ENCODE data around the gene SUPT5H. TPM values are rescaled to one million over a fixed set of nuclear protein-coding genes. Genes with fewer than 3 reads are reported as not detected.
A peak's percentile ranks its signal among the peaks of the same experiment; 100 is the strongest.

The SUPT5H gene
- total RNA-seq, 4 donors from 2014 or later, result 87.6 to 101 (median 91.5) TPM

DNA sequence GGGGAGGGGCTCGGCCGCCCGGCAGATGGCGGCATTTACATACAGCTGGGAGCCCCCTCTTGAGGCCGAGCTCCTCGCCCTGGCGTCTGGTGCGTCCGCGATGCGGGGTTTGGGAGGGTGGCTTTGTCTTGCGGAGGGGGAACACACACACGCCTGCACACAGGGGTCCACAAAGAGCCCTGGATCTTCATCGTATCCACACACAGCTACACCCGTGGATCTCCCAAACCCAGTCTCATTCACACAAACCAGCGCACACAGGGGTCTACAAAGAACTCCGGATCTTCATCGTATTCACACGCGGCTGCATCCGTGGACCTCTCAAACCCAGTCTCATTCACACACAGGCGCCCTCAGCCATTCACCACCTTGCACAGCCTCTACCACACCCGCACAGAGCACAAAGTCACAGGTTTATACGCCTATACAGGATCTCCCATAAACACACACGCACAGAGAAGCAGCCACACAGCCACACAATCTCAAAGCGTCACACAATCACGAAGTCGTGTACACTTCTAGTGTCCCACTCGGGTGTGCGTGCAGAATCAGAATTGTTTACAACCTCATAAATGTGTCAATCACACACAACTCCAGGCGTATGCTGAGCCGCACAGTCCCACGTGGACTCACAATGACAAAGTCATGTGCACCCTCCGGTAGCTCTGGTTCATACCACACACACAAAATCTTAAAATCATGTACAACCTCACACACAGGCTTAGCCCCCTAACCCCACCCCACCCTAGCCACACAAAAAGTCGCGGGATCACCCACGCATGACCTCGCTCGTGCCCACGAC is 52.8 kb downstream of the SUPT5H start:
- TF ChIP-seq EP300 (IDR thresholded peaks at IDR 0.05), result no peak
- TF ChIP-seq, protein P1, sequence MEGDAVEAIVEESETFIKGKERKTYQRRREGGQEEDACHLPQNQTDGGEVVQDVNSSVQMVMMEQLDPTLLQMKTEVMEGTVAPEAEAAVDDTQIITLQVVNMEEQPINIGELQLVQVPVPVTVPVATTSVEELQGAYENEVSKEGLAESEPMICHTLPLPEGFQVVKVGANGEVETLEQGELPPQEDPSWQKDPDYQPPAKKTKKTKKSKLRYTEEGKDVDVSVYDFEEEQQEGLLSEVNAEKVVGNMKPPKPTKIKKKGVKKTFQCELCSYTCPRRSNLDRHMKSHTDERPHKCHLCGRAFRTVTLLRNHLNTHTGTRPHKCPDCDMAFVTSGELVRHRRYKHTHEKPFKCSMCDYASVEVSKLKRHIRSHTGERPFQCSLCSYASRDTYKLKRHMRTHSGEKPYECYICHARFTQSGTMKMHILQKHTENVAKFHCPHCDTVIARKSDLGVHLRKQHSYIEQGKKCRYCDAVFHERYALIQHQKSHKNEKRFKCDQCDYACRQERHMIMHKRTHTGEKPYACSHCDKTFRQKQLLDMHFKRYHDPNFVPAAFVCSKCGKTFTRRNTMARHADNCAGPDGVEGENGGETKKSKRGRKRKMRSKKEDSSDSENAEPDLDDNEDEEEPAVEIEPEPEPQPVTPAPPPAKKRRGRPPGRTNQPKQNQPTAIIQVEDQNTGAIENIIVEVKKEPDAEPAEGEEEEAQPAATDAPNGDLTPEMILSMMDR (IDR thresholded peaks at IDR 0.05), result peak; percentile 21 to 41 (median 28)
- Histone ChIP-seq H3K27ac (replicated peaks in 1 of 4) (no peak overlapping the region), H3K4me1 (peaks cover 19 to 30% (median 27%) of the 10 kb centered on the region in 4 donors), H3K36me3 (no peaks in the 10 kb centered on the region), H3K9me3 (peaks cover 0 to 3% (median 0%) of the 10 kb centered on the region in 4 donors), H3K4me3 (peak overlapping the region in 3 of 4 donors; percentile 0 to 23 (median 12)), H3K27me3 (peaks cover 0 to 75% (median 31%) of the 10 kb centered on the region in 4 donors)
- DNase-seq (ENCODE audit: extremely low spot score), result no peak
- 2% methylated on average over 32 of the region's 40 CpGs for WGBS
- intact Hi-C loops (cut with DNase I), result no loop called here

DNA sequence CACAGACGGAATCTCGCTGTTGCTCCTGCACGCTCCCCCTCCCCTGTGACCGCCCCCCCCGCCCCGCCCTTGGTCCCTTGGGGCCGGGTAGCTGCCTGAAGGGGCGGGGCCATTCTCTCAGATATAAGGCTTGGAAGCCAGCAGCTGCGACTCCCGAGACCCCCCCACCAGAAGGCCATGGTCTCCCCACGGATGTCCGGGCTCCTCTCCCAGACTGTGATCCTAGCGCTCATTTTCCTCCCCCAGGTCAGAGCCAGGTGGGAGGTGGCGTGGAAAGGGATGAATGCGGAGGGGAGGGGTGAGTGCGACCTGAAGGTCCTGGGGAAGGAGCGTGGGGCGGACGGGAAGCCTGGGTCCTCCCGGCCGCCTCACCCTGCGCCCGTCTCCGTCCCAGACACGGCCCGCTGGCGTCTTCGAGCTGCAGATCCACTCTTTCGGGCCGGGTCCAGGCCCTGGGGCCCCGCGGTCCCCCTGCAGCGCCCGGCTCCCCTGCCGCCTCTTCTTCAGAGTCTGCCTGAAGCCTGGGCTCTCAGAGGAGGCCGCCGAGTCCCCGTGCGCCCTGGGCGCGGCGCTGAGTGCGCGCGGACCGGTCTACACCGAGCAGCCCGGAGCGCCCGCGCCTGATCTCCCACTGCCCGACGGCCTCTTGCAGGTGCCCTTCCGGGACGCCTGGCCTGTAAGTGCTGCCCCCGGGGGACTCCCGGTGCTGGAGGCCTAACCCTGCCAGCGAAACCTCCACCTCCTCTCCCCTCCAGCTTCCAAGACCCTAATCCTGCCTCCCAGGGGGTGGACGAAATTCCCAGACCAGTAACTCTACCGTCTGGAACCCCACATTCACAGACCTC is 53.6 kb downstream of the SUPT5H start, which contains the start of gene DLL3:
DLL3 (plus strand) TSS at position 150 of the 845 bp plus-strand sequence; CDS start at position 178, 28 bp downstream.
- TF ChIP-seq, protein P1 (IDR thresholded peaks at IDR 0.05), result no peak
- TF ChIP-seq POLR2A (IDR thresholded peaks at IDR 0.05; ENCODE audit: low read depth), result no peak
- no peak for TF ChIP-seq POLR2AphosphoS5 (IDR thresholded peaks at IDR 0.05)
- TF ChIP-seq EP300 (IDR thresholded peaks at IDR 0.05), result no peak
- intact Hi-C loops (cut with DNase I), result no loop called here
- DNase-seq (ENCODE audit: extremely low spot score), result no peak
- no peaks in the 10 kb centered on the region for H3K36me3 ChIP-seq
- WGBS, result 2% methylated on average over 26 of the region's 60 CpGs
- peaks cover 19 to 31% (median 27%) of the 10 kb centered on the region in 4 donors for H3K4me1 ChIP-seq
- peaks cover 0 to 3% (median 0%) of the 10 kb centered on the region in 4 donors for H3K9me3 ChIP-seq
- H3K27me3 ChIP-seq, result peaks cover 0 to 83% (median 39%) of the 10 kb centered on the region in 4 donors
- peak within 1 kb of the TSS in 3 of 4 donors; percentile 0 to 23 (median 12) for H3K4me3 ChIP-seq
- no peak within 1 kb of the TSS for H3K27ac ChIP-seq (replicated peaks in 1 of 4)

GRCh38 chr19:39499932-39500331 is 54.5 kb downstream of the SUPT5H start:
- no peak for TF ChIP-seq EP300 (IDR thresholded peaks at IDR 0.05)
- TF ChIP-seq, protein P1 (IDR thresholded peaks at IDR 0.05), result no peak
- TF ChIP-seq POLR2A (IDR thresholded peaks at IDR 0.05; ENCODE audit: low read depth), result no peak
- TF ChIP-seq POLR2AphosphoS5 (IDR thresholded peaks at IDR 0.05), result no peak
- H3K4me1 ChIP-seq, result peaks cover 19 to 31% (median 27%) of the 10 kb centered on the region in 4 donors
- intact Hi-C loops (cut with DNase I), result no loop called here
- no peak for DNase-seq (ENCODE audit: extremely low spot score)
- H3K36me3 ChIP-seq, result no peaks in the 10 kb centered on the region
- no peak overlapping the region for H3K27ac ChIP-seq (replicated peaks in 1 of 4)
- 86% methylated on average over 8 of the region's 8 CpGs for WGBS
- no peak overlapping the region for H3K4me3 ChIP-seq
- H3K27me3 ChIP-seq, result peaks cover 0 to 92% (median 48%) of the 10 kb centered on the region in 4 donors
- H3K9me3 ChIP-seq, result peaks cover 0 to 3% (median 0%) of the 10 kb centered on the region in 4 donors

- Histone ChIP-seq H3K27me3 (peaks cover 0 to 98% (median 54%) of the 10 kb centered on the region in 4 donors), H3K36me3 (no peaks in the 10 kb centered on the region), H3K27ac (replicated peaks in 1 of 4) (no peak overlapping the region), H3K9me3 (peaks cover 0 to 3% (median 0%) of the 10 kb centered on the region in 4 donors), H3K4me3 (no peak overlapping the region), H3K4me1 (peaks cover 19 to 31% (median 27%) of the 10 kb centered on the region in 4 donors)
- DNase-seq (ENCODE audit: extremely low spot score), result no peak
- TF ChIP-seq POLR2A (IDR thresholded peaks at IDR 0.05; ENCODE audit: low read depth), result no peak
- TF ChIP-seq, protein P1 (IDR thresholded peaks at IDR 0.05), result no peak
- no peak for TF ChIP-seq EP300 (IDR thresholded peaks at IDR 0.05)
- 44% methylated on average over 4 of the region's 4 CpGs for WGBS
- intact Hi-C loops (cut with DNase I), result no loop called here
Observed at GRCh38 chr19:39500543-39500942, 55.2 kb downstream of the SUPT5H start.
